GM21619 (cell line): ENCODE measurements around the gene BEND6.
A peak's percentile ranks its signal among the peaks of the same experiment; 100 is the strongest.
"Not testable (repeated sequence)": the region's sequence is repeated elsewhere in the genome, so short reads cannot be mapped to it uniquely, and the experiment has no call there.

Experiments
- ATAC-seq: cut with Tn5 transposase; IDR thresholded peaks from one replicate; pipeline ENCODE4 v1.9.1; 2021; ENCODE audit not compliant: unreplicated experiment

The BEND6 gene

GRCh38 chr6:57026001-57026400, 71.1 kb downstream of the BEND6 start:
- ATAC-seq, result no peak

- no peak for ATAC-seq
These were observed 72.4 kb downstream of the BEND6 start for GRCh38 chr6:57027301-57027700.

- no peak for ATAC-seq
These were observed 74.3 kb downstream of the BEND6 start for GRCh38 chr6:57029213-57029612.

- ATAC-seq, result no peak
These were observed 78.3 kb downstream of the BEND6 start for GRCh38 chr6:57033228-57033627.

- no peak for ATAC-seq
These were observed 80.6 kb downstream of the BEND6 start for GRCh38 chr6:57035549-57035948.

GRCh38 chr6:57038906-57039305, 84.0 kb downstream of the BEND6 start:
- no peak for ATAC-seq

GRCh38 chr6:57040011-57040410, 85.1 kb downstream of the BEND6 start:
- no peak for ATAC-seq

- ATAC-seq, result not testable (repeated sequence)
These were observed 89.2 kb downstream of the BEND6 start for GRCh38 chr6:57044061-57044460.

- no peak for ATAC-seq
These were observed 89.7 kb downstream of the BEND6 start for GRCh38 chr6:57044568-57044967.

- ATAC-seq, result peak; percentile 98
These were observed 91.7 kb downstream of the BEND6 start, which contains the start of gene KIAA1586 for GRCh38 chr6:57046332-57047256. TSS of gene KIAA1586 (plus strand) at chr6:57046693. CDS start at chr6:57046756, 63 bp downstream.

- peak; percentile 14 for ATAC-seq
These were observed 92.3 kb downstream of the BEND6 start for GRCh38 chr6:57047257-57047585.

GRCh38 chr6:57047859-57048258, 93.0 kb downstream of the BEND6 start:
- ATAC-seq, result not testable (repeated sequence)

GRCh38 chr6:57048577-57048976, 93.7 kb downstream of the BEND6 start:
- ATAC-seq, result no peak

- ATAC-seq, result no peak
These were observed 108.9 kb downstream of the BEND6 start for GRCh38 chr6:57063847-57064246.

- ATAC-seq, result no peak
These were observed 109.9 kb downstream of the BEND6 start for GRCh38 chr6:57064809-57065208.

- ATAC-seq, result no peak
These were observed 113.2 kb downstream of the BEND6 start for GRCh38 chr6:57068061-57068460.

GRCh38 chr6:57069228-57069627, 114.3 kb downstream of the BEND6 start:
- ATAC-seq, result no peak

- ATAC-seq, result no peak
These were observed 115.0 kb downstream of the BEND6 start for GRCh38 chr6:57069920-57070331.

GRCh38 chr6:57072108-57072507, 117.2 kb downstream of the BEND6 start:
- ATAC-seq, result no peak

- ATAC-seq, result no peak
These were observed 119.5 kb downstream of the BEND6 start for GRCh38 chr6:57074383-57074782.

GRCh38 chr6:57075092-57075491, 120.2 kb downstream of the BEND6 start:
- ATAC-seq, result no peak
